Suppressor macrophage treated with lipopolysaccharide for 1 hour (primary cell): ENCODE measurements around the gene TRMT6.

Experiments
- DNase-seq, 3 donors: peaks; one replicate each; pipeline ENCODE4 v3.0.0-alpha.2; 2020 to 2022

The TRMT6 gene

DNA sequence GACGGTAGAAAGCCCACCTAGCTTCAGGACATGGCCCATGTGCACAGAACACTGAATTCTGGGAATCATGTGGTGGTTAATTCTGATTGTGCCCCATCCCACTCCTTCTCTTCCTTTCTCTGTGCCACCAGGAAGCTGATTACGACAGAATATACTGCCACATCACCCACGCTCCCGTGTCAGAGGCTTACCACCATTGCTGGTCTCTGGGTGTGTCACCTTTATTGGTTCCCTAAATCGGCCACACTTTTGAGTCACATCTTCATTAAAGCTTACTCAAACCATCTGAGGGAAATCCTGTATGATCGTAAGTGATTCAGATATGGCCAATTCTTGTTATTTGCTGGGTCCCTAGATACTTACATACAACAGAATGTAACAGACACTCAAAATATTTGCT, 3.1 kb downstream of the TRMT6 start:
- DNase-seq = peak; percentile 86 to 96 (median 91)

DNA sequence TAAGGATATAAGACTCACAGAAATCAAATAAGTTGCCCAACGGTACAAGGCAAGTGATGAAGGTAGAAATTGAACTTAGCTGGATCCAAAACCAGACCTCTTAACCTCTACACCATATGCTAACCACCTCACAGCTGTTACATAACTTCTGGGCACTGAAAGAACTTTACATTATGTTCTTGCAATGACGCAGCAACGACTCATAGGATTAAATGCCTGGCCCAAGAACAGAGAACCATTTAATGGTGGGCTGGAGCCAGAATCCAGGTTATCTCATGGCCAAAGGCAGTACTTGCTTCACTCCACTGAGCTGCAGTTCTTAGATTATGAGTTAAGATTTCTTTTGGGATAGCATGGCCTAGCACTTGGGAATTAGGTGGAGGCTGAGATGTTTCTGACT, 4.4 kb downstream of the TRMT6 start:
- DNase-seq = peak in 2 of 3 donors; percentile 26 to 29

DNA sequence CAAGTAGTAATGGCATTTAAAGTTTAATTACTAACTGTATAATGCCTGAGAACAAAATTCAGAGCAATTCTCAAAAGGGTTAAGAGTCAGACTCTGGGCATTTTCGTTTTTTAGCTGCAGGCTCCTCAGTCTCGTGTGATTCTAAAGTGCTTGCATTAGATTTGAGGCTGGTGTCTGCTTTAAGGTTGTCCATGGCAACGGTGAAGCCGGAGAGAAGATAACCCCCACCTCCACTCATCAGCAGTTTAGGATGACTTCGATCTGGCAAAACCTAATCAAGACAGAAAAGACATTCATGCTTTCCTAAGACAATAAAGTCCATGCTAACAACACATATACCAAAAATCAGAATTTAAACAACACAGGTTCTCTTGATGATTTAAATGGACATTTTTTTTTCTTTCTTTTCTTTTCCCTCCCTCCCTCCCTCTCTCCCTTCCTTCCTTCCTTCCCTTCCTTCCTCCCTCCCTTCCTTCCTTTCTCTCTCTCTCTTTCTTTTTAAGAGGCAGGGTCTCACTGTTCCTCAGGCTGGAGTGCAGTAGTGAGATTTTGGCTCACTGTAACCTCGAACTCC, 11.8 kb downstream of the TRMT6 start:
- DNase-seq = no peak

DNA sequence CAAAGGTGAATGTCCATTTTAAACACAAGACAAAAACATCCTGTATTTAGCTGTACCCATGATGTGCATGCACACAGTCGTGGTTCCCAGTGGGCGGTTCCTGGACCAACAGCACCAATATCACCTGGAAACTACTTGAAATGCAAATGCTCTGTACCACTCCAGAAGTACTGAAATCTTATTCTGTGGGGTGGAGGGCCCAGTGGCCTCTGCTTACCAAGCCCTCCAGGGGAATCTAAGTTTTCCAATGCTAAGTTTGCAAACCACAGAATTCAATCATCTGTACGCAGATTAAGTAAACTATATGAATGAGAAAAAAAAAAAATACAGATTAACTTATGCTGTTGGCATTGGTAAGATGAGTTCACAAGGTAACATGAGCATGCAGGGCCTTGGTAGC, 14.1 kb downstream of the TRMT6 start:
- DNase-seq = no peak

DNA sequence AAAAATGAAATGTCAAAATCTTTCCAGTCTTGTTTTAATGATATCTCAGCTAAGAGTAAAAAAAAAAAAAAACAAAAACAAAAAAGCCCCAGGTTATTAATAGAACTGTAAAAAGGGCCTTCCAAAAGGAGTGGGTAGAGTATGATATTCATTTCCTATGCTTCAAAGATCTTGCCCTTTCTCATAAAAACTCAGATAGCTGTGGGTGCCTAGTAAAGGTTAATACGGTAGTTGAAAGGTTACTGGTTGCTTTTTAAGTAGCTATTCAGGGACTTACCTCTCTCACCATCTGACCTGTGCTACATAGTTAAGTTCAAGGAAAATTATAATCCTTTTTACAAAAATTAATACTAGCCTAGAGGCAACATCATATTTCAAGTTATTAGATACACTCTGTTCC, 14.9 kb downstream of the TRMT6 start:
- DNase-seq = no peak

DNA sequence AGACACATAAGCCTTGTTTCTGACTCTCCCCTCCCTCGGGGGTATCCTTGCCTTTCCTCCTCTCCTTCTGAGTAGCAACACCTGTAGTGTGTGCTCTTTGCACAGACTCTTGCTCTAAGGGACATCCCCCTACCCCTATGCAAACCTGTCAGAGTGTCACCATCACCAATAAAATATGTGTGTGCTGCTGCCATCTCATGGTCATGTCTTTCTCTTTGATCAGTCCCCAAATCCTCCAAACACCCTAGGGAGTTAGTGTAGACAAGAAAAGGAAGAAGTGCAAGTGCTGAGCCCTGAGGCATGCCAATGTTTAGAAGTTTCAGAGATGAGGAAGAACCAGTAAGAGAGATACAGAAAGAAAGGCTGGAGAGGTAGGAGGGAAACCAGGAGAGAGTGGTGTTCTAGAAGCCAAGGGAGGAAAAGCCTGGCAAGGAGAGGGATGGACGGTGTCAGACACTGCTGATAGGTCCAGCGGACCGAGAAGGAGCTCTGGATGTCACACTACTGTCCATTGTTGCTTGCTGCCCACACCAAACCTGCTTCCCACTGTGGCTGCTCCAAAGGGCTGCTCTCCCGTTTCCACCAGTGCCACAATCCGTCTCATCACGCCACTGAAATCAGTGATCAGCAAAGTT, 16.4 kb downstream of the TRMT6 start:
- DNase-seq = peak in 1 of 3 donors; percentile 18

DNA sequence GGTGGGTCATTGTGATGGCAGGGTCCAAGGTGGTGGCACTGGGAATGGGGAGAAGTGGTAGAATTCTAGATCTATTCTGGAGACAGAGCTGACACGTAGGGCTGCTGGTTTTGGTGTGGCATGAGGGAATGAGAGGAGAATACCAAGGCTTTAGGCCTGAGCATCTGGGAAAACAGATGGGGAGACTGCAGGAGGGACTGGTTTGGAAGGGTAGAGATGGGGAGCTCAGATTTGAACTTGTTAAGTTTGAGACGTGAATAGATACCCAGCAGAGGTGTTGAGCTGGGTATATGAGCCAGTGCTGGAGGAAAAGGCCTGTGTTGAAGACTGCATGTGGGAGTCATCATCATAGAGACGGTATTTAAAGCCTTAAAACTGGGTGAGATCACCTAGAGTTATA, 17.5 kb downstream of the TRMT6 start:
- DNase-seq = no peak

DNA sequence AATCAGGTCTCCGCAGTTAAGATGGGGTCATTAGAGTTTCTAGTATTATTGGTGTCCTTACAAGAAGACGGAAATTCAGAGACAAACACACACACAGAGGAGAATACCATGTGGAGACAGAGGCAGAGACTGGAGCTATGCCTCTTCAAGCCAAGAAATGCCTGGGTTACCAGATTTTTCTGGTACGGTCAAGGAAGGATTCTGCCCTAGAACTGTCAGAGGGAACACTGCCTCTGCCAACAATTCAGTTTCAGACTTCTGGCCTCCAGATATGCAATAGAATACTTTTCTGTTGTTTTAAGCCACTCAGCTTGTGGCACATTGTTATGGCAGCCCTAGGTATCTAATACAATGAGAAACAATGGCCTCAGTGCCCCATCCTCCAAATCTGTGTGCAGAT, 18.9 kb downstream of the TRMT6 start:
- DNase-seq = no peak

DNA sequence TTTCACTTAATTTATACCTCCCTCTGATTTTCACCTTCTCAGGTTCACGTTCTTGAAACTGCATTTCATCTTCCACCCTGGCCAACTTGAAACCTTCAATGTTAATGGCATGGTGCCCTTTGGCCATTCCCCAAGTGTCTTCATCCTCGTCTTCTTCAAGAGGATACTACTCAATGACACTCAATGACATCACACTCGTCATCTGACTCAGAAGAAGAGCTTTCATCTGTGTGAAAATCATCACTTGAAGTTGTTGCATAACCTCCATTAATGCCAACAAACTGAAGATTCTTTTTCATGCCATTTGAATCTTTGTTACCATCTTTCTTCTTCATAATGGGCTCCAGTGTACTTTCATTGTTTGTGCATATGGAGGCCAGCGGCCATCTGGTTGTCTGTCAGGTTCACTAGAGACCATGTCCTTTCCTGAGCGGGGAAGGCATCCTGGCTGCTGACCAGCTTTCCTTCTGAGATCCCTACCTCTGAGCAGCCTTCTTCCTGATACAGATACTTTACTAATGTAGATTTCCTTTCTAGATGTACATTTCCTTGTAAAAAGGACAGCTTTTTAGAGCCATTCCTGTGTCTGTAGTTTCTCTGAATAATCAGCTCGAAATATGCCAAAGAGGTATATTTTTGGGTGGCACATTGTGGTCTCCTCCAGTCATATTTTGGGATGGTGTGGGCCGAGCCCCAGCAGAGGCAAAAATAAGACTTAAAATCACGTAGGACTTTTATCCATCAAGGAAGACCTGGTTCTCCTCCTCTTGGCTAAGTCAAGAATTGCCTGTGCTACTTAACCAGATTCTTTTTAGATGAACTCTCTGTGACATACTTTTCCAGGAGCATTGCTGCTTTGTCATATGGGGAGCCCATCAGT, 21.3 kb downstream of the TRMT6 start:
- DNase-seq = peak in 2 of 3 donors; percentile 44 to 49

DNA sequence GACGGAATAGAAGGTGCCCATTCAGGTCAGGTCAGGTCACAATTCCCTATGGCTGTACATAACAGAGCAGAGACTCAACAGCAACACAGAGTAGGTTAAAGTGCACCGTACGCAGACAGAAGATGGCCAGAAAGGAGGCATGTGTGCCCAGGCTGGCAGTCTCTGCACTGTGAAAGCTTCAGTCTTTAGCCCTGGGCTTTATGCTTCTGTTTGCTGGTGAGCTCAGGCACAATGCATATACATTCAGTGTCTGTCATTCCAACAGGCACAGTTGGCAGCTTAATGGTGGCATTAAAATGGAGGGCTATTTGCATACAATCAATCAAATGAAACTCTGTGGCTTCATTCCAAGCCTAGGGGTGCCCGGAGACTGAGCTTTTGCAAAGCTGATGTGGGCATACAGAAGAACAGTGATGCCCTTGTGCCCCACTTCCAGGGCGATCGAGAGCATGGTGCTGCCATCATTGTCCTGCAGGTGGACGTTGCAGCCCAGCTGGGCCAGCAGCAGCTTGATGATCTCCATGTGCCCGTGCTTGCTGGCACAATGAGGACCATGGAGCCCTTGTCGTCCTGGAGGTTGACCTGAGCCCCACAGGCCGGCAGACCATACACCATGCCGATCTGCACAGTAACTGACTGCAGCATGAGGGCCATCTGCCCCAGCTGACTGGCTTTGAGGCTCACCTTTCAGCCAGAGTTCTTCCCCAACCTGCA, 22.4 kb downstream of the TRMT6 start:
- DNase-seq = no peak

DNA sequence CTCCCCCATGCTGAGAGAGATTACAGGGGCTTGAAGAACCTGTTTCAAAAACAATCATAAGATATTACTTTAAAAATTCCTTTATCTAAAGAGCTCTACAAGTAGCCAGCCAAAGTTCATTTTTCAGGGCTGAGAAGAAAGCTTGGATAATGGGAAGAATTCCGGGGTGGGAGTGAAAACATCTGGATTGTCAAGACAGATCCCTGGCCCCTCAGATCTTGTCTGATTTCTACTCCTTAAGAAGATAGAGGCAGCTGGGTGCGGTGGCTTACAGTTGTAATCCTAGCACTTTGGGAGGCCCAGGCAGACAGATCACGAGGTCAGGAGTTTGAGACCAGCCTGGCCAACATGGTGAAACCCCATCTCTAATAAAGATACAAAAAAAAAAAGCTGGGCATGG, 24.8 kb downstream of the TRMT6 start:
- no peak for DNase-seq

DNA sequence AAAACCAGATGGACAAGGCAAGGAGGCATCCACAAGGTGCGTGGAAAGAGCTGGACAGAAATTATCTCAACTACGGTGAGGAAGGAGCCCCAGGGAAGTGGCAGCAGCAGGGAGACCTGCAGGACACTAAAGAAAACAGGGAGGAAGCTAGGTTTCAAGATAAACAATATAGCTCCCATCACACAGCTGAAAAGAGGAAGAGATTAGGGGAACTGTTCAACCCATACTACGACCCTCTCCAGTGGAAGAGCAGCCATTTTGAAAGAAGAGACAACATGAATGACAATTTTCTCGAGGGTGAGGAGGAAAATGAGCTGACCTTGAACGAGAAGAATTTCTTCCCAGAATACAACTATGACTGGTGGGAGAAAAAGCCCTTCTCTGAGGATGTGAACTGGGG, 26.8 kb downstream of the TRMT6 start:
- DNase-seq = no peak

DNA sequence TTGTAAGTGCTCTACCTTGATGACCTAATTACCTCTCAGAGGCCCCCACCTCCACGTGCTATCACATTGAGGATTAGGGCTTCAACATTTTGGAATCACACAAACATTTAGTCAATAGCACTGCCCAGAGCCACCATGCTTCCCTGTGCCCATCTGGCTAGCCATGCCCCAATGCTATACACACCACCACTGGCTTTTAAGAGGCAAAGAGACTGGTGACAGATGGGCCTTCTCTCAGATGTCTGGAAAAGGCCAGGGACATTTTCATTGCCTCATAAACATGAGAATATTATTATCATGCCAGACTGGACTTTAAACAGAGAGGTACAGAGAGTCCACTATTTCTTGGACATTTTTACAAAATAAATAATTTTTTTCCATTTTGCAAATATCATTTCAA, 29.8 kb downstream of the TRMT6 start:
- DNase-seq = no peak

DNA sequence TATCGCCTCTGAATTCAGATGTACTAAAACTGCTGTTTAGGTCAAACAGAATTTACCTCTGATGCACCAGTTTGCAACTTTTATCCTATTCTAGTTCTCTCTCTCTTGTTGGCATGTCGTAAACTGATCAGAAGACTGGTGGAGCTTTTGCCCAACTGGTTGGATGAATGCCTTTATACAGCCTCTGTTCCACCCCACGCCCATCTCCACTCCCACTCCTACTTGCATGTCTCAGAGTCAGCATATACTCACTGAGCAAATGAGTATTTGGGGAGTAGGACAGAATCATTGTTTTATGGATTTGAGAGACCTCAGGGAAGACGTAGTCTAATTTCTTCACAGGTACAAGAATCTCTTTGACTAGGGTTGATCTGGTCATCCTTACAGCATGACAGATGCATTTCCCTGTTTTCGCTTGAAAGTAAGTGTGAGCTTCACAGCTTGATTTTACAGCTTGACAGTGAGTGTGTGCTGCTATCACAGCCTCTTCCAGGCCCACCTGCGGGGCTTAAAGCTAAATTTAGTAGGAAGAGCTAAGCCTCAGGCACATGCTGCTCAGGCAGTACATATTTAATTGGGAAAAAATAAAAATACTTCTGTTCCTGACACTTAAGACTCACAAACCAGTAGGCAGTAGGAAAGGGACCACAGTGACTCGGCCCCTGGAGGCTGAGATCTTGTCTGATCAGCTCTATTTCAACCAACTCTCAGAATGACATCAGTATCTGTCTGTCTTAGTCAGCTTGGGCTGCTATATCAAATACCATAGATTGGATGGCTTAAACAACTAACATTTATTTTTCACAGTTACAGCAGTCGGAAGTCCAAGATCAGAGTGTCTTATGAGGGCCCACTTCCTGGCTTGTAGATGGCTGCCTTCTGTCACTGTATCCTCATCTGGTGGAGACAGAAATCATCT, 30.4 kb downstream of the TRMT6 start:
- peak in 2 of 3 donors; percentile 28 to 48 for DNase-seq

DNA sequence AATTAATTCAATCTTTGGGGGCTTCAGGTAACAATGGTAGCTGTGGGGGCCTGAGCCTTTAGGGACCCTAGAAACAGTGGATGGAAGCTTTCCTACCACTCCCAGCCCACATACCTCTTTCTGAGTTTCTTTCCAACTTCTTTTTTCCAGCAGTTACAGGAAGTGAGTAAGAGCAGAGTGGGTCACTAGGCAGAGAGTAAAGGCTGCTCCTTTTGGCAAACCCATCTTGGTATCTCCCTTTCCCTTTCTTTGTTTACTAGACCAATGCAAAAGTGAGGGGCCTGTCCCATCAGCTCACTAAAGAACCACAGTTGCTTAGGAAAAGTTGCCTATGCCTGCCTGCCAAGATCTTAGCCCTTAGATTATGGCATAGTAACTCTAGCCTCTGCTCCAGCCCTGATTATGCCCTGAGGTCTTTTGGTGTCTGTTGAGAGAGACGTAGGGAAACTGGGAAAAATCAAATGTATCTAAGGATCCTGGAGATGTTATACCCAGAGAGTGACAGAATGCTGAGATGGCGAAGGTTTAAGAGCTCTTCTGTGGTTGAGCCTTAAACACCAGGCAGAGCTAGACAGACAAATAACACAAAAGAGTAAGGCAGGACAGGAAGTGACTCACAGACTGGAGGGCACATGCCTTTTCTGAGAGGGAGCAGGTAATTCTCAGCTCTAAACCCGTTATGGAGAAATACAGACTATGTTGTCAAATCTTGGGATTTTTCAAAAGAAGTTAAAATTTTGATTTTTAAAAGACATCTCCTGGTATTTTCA, 31.3 kb downstream of the TRMT6 start:
- peak; percentile 34 to 53 (median 53) for DNase-seq

DNA sequence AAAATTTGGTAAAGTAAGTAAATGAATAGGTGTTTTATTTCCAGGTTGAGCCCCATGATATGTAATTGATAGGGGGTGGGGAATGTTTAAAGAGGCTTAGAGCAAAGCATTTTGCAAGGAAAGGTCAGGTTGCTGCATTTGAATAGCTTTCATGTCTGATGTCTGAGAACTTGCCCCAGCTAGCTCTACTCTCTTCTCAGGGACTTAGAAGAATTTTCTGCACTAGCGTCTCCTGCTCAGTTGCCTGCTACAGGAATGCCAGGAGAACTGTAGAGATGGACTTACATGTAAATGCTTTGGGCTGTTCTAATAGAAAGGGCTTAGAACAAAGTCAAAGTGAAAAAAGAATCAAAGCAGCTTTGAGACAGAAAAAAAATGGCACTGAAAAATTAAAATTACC, 35.5 kb downstream of the TRMT6 start:
- no peak for DNase-seq

DNA sequence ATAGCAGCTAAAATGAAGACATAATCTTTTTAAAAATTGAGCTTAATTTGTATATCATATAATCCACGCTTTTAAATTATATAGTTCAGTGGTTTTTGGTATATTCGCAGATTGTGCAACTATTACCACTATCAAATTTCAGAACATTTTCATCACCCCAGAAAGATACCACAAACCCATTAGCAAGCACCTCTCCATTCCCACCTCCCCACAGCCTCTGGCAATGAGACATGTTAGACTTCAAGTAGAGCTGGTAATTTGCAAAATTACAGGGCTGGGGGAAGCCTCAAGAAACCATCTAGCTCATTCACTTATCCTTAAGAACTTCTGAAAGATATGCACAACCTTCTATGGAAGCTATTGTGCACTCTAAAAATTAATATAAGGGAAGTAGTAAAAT, 37.2 kb downstream of the TRMT6 start:
- DNase-seq = no peak

DNA sequence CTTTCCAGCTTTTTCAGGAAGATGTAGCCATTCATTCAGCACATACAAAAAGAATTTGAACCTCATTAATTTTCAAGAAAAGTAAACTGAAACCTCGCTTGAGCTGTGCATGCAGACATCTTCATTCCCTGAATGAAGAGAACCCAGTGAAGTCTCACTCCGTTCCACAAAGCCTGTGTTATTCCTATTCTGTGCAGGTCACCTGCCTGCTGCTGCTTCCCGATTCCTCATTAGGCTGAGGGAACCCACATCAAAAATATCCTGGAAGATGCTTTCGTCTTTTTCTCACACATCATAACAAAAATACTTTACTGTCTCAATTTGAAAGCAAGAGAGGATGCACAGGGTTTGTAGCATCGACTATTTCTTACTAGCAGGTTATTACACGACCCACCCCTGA, 40.1 kb downstream of the TRMT6 start:
- no peak for DNase-seq

DNA sequence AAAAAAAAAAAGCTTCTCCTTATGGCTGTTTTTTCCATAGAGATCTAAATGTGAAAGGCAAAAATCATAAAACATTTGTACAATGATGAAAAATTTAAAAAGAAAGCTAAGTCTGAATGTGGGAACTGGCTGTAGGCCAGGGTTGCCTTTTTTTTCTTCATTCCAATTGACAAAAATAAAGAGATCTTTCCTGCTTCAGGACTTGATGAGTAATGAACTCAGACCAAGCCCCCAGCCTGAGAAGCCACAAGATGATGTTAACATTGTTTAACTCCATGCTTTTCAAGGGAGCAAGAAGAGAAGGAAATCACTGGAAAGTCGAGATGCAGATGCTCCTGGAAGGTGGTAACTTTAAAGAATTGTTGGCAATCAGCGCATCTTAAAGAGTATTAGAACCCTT, 41.4 kb downstream of the TRMT6 start:
- no peak for DNase-seq

DNA sequence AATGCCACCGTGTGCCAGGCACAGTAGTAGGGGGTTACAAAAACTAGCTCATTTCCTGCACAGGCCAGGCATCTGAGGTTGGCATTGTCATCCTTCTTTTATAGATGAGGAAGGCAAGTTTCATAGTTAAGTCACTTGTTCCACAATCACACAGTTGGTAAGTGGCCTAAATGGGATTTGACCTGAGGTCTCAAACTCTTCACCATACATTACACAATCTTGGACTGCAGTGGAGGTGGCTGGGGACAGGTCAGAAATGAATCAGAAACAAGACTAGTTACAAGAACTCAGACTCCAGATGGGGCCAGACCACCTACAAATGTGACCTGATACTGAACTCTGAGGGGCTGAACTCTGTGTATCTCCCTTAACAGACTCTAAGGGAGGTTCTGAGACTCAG, 49.4 kb downstream of the TRMT6 start:
- no peak for DNase-seq

DNA sequence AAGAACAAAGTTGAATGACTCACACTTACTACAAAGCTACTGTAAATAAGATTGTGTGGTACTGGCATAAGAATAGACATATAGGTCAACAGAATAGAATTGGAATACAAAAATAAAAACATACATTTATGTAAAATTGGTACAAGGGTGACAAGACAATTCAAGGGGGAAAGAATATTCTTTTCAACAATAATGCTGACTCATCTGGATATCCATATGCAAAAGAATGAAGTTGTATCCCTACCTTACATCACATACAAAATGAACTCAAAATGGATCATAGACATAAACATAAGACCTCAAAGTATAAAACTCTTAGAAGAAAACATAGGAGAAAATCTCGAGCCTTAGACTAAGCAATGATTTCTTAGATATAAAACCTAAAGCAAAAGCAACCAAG, 50.9 kb downstream of the TRMT6 start:
- DNase-seq = no peak

DNA sequence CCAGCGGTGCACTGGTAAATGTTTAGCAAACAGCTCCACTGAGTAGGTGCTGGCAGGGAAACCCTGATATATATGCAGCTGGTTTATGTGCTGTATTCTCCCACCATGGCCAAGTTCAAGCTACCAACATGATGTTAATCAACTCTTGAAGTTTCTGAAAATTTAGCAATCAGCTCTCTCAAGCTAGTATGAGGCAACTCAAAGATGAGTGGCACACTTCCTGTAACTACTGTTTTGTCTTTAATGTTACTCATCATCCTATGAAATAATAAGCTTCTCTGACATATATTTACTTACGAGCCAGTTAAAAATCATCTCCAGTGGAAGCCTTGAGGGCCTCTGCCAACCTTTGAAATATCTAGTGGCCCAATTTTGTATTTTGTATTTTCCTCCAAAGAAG, 54.7 kb downstream of the TRMT6 start:
- peak; percentile 33 to 77 (median 69) for DNase-seq
